H9 (cell line): ENCODE measurements around the gene WFIKKN2. TPM values are rescaled to one million over a fixed set of nuclear protein-coding genes. Genes with fewer than 3 reads are reported as not detected.
A peak's percentile ranks its signal among the peaks of the same experiment; 100 is the strongest.

Experiments used
- DNase-seq: peaks from one replicate; pipeline ENCODE4 v3.0.0-alpha.2; 2017
- H2AFZ ChIP-seq: one replicate; pipeline ENCODE4 v1.6.1; 2013; ENCODE audit warnings: mild to moderate bottlenecking, low read length, control low read depth, moderate library complexity
- H2AK5ac ChIP-seq: 2 replicates; pipeline ENCODE4 v1.6.1; 2013; ENCODE audit warnings: low read length, control low read depth, mixed read lengths; ENCODE audit not compliant: insufficient read length
- H2BK120ac ChIP-seq: one replicate; pipeline ENCODE4 v1.6.1; 2013; ENCODE audit warnings: low read depth, mild to moderate bottlenecking, low read length, control low read depth, inconsistent platforms; ENCODE audit not compliant: poor library complexity, severe bottlenecking
- H2BK12ac ChIP-seq: 2 replicates; pipeline ENCODE4 v1.6.1; 2013; ENCODE audit warnings: low read length, control low read depth, mixed read lengths, low read depth; ENCODE audit not compliant: insufficient read length
- H2BK15ac ChIP-seq: 2 replicates; pipeline ENCODE4 v1.6.1; 2013; ENCODE audit warnings: low read depth, low read length, control low read depth
- H2BK20ac ChIP-seq: one replicate; pipeline ENCODE4 v1.6.1; 2013; ENCODE audit warnings: low read depth, mild to moderate bottlenecking, low read length, control low read depth, inconsistent platforms; ENCODE audit not compliant: poor library complexity, severe bottlenecking
- H2BK5ac ChIP-seq: 2 replicates; pipeline ENCODE4 v1.6.1; 2013; ENCODE audit warnings: low read length, control low read depth, mixed read lengths; ENCODE audit not compliant: insufficient read length
- H3K14ac ChIP-seq: 2 replicates; pipeline ENCODE4 v1.6.1; 2013; ENCODE audit warnings: low read length, control low read depth; ENCODE audit not compliant: insufficient read depth
- H3K18ac ChIP-seq: 2 replicates; pipeline ENCODE4 v1.6.1; 2013; ENCODE audit warnings: low read depth, mild to moderate bottlenecking, mixed read lengths, low read length, control low read depth; ENCODE audit not compliant: insufficient read length
- H3K23ac ChIP-seq: 2 replicates; pipeline ENCODE4 v1.6.1; 2013; ENCODE audit warnings: low read length, control low read depth, mixed read lengths, low read depth; ENCODE audit not compliant: insufficient read length
- H3K23me2 ChIP-seq: 2 replicates; pipeline ENCODE4 v1.6.1; 2013; ENCODE audit warnings: low read depth, mild to moderate bottlenecking, mixed read lengths, low read length, control low read depth; ENCODE audit not compliant: insufficient read length, poor library complexity, severe bottlenecking
- H3K27ac ChIP-seq: 2 replicates; pipeline ENCODE4 v1.5.1; 2013; ENCODE audit warnings: low read length, control low read depth, mixed read lengths, low read depth; ENCODE audit not compliant: insufficient read length
- H3K27me3 ChIP-seq: 2 replicates; pipeline ENCODE4 v1.6.1; 2013; ENCODE audit warnings: low read length, control low read depth, inconsistent platforms; ENCODE audit not compliant: insufficient read depth
- H3K4ac ChIP-seq: 2 replicates; pipeline ENCODE4 v1.6.1; 2013; ENCODE audit warnings: low read depth, mild to moderate bottlenecking, control low read depth, inconsistent platforms, low read length, moderate library complexity
- H3K4me1 ChIP-seq: 2 replicates; pipeline ENCODE4 v1.6.1; 2013; ENCODE audit warnings: low read length, control low read depth, inconsistent platforms; ENCODE audit not compliant: insufficient read depth
- H3K4me2 ChIP-seq: 2 replicates; pipeline ENCODE4 v1.6.1; 2013; ENCODE audit warnings: low read length, control low read depth, mixed read lengths; ENCODE audit not compliant: insufficient read length, insufficient read depth
- H3K56ac ChIP-seq: 2 replicates; pipeline ENCODE4 v1.6.1; 2013; ENCODE audit warnings: low read depth, mild to moderate bottlenecking, mixed read lengths, low read length, control low read depth; ENCODE audit not compliant: insufficient read length
- H3K79me1 ChIP-seq: 2 replicates; pipeline ENCODE4 v1.6.1; 2013; ENCODE audit warnings: low read depth, mild to moderate bottlenecking, moderate library complexity, low read length, control low read depth, inconsistent platforms; ENCODE audit not compliant: insufficient read depth, poor library complexity, severe bottlenecking
- H3K79me2 ChIP-seq: 2 replicates; pipeline ENCODE4 v1.6.1; 2013; ENCODE audit warnings: low read length, control low read depth, inconsistent platforms; ENCODE audit not compliant: insufficient read depth
- H3K9ac ChIP-seq: 2 replicates; pipeline ENCODE4 v1.6.1; 2013; ENCODE audit warnings: low read length, control low read depth, mixed read lengths; ENCODE audit not compliant: insufficient read length; ENCODE audit errors: extremely low read depth
- H3K9me3 ChIP-seq: one replicate; pipeline ENCODE4 v1.6.1; 2013; ENCODE audit warnings: low read depth, low read length, inconsistent platforms; ENCODE audit not compliant: control insufficient read depth
- H3T11ph ChIP-seq: one replicate; pipeline ENCODE4 v1.6.1; 2013; ENCODE audit warnings: mild to moderate bottlenecking, low read length, control low read depth, inconsistent platforms
- H4K20me1 ChIP-seq: one replicate; pipeline ENCODE4 v1.6.1; 2013; ENCODE audit not compliant: control insufficient read depth, insufficient read length, insufficient read depth
- H4K5ac ChIP-seq: 2 replicates; pipeline ENCODE4 v1.6.1; 2013; ENCODE audit warnings: low read depth, mild to moderate bottlenecking, mixed read lengths, low read length, control low read depth; ENCODE audit not compliant: insufficient read length
- H4K8ac ChIP-seq: replicated peaks from 2 replicates; pipeline ENCODE4 v1.6.1; 2013; ENCODE audit warnings: low read length, control low read depth, mixed read lengths, low read depth; ENCODE audit not compliant: insufficient read length
- H4K91ac ChIP-seq: 2 replicates; pipeline ENCODE4 v1.6.1; 2013; ENCODE audit warnings: low read depth, mild to moderate bottlenecking, moderate library complexity, mixed read lengths, low read length, control low read depth; ENCODE audit not compliant: insufficient read length
- H3K27ac Mint-ChIP-seq, 3 experiments: 2 replicates in 2 of 3; 3 replicates in 1 of 3; pipeline ENCODE4 v1.8.0; 2020 to 2021; ENCODE audit warnings: mixed read lengths in 3 of 3, mild to moderate bottlenecking in 1 of 3, moderate library complexity in 1 of 3
- H3K27me3 Mint-ChIP-seq: 2 replicates; pipeline ENCODE4 v1.8.0; 2021; ENCODE audit warnings: low read depth, mild to moderate bottlenecking, moderate library complexity, mixed read lengths
- H3K36me3 Mint-ChIP-seq, 3 experiments: 2 replicates in 2 of 3; 3 replicates in 1 of 3; pipeline ENCODE4 v1.8.0; 2020 to 2021; ENCODE audit warnings: low read depth in 3 of 3, mixed read lengths in 3 of 3; ENCODE audit not compliant: insufficient read depth in 1 of 3
- H3K4me1 Mint-ChIP-seq, 2 experiments: 2 replicates each; pipeline ENCODE4 v1.8.0; 2020; ENCODE audit warnings: mixed read lengths in 2 of 2
- H3K4me3 Mint-ChIP-seq, 2 experiments: 2 replicates in 1 of 2; 3 replicates in 1 of 2; pipeline ENCODE4 v1.8.0; 2020 to 2021; ENCODE audit warnings: mild to moderate bottlenecking in 2 of 2, mixed read lengths in 2 of 2, moderate library complexity in 1 of 2
- H3K9me3 Mint-ChIP-seq, 2 experiments: 2 replicates in 1 of 2; 3 replicates in 1 of 2; pipeline ENCODE4 v1.8.0; 2020; ENCODE audit warnings: mild to moderate bottlenecking in 2 of 2, mixed read lengths in 2 of 2, moderate library complexity in 1 of 2
- WGBS: extraction: QIAGEN DNeasy Blood & Tissue Kit; methylation state at CpG from one replicate; pipeline ENCODE4 v1.1.7; 2013; ENCODE audit warnings: missing lambda C conversion rate, low lambda C conversion rate, mixed read lengths; ENCODE audit not compliant: insufficient read length; ENCODE audit errors: extremely low coverage; 5-methylcytosine and 5-hydroxymethylcytosine counted together
- total RNA-seq: library from RNA; stranded (reverse); gene quantifications from 2 replicates; pipeline ENCODE4 v1.2.1, GENCODE V29; 2021
- TF ChIP-seq, protein P1 (sequence below): fragments of 200-600 bp; sonication (generic); conservative IDR thresholded peaks from 3 replicates; pipeline ENCODE4 v1.8.0; 2021; ENCODE audit warnings: antibody characterized with exemption, mild to moderate bottlenecking

The WFIKKN2 gene
- total RNA-seq, 1 experiment from 2014 or later, result 1.1 TPM

DNA sequence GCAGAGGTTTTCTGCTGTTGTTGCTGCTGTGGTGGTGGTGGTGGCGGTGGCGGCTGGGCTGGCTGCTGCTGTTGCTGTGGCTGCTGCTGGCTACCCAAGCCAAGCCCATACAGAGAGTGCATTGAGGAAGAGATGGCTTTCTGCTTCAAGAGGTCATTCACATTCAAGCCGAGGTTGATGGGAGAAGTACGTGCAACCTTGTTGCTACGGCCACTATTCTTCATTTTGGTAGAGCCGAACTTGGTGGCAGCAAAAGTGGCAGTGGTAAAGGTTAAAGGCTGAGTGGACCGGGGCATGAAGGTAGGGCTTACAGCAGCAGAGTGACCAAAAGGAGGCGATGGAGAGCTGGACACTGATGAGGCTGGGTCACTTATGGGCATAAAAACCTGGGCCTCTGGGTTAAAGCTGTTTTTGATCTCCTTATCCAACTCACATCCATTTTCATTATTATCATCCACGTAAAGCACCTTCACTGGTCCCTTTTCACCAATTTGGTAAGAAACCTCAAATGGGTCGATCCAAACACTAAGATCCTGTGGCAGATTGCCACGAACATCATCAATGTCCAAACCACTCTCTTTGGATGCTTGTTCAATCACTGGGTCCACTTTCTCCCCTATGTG lies 27.9 kb downstream of the WFIKKN2 start:
- Mint-ChIP-seq H3K27ac (no peak overlapping the region), H3K4me1 (peaks cover 23 to 28% of the 10 kb centered on the region in 2 experiments), H3K36me3 (peaks cover 8 to 26% (median 22%) of the 10 kb centered on the region in 3 experiments; a peak in 6 of 7 replicates), H3K9me3 (no peaks in the 10 kb centered on the region; a peak in 2 of 5 replicates), H3K4me3 (peak overlapping the region; percentile 33 to 90; a peak in 3 of 5 replicates), H3K27me3 (no peaks in the 10 kb centered on the region; the same call in 1 of the 2 replicates)
- Histone ChIP-seq H2BK15ac (no peak overlapping the region), H3K9me3 (no peaks in the 10 kb centered on the region), H2AFZ (no peak overlapping the region), H3K79me1 (peaks cover 3% of the 10 kb centered on the region), H4K20me1 (no peaks in the 10 kb centered on the region), H3K27me3 (no peaks in the 10 kb centered on the region), H3K18ac (no peak overlapping the region), H2BK5ac (no peak overlapping the region), H3K14ac (no peak overlapping the region), H2BK120ac (no peak overlapping the region), H4K8ac (no peak overlapping the region), H2AK5ac (no peak overlapping the region), H4K91ac (no peak overlapping the region), H3K23me2 (peaks cover 4% of the 10 kb centered on the region), H3K9ac (no peak overlapping the region), H3K56ac (no peak overlapping the region), H2BK12ac (no peak overlapping the region), H3K4ac (no peak overlapping the region), H2BK20ac (no peak overlapping the region), H3K27ac (no peak overlapping the region), H3K23ac (no peak overlapping the region), H3K4me2 (no peak overlapping the region), H3K79me2 (peaks cover 7% of the 10 kb centered on the region; the same call in 1 of the 2 replicates), H3T11ph (no peak overlapping the region), H3K4me1 (no peaks in the 10 kb centered on the region), H4K5ac (no peak overlapping the region)
- TF ChIP-seq, protein P1, sequence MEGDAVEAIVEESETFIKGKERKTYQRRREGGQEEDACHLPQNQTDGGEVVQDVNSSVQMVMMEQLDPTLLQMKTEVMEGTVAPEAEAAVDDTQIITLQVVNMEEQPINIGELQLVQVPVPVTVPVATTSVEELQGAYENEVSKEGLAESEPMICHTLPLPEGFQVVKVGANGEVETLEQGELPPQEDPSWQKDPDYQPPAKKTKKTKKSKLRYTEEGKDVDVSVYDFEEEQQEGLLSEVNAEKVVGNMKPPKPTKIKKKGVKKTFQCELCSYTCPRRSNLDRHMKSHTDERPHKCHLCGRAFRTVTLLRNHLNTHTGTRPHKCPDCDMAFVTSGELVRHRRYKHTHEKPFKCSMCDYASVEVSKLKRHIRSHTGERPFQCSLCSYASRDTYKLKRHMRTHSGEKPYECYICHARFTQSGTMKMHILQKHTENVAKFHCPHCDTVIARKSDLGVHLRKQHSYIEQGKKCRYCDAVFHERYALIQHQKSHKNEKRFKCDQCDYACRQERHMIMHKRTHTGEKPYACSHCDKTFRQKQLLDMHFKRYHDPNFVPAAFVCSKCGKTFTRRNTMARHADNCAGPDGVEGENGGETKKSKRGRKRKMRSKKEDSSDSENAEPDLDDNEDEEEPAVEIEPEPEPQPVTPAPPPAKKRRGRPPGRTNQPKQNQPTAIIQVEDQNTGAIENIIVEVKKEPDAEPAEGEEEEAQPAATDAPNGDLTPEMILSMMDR, result peak; percentile 74
- no CpG with 5 or more reads among the region's 11 CpGs for WGBS
- DNase-seq, result peak; percentile 75
